Measurements from ENCODE around the gene KCND3. TPM values are rescaled to one million over a fixed set of nuclear protein-coding genes. Genes with fewer than 3 reads are reported as not detected.

Gene KCND3
- polyA plus RNA-seq, 3 donors, result not detected

DNA sequence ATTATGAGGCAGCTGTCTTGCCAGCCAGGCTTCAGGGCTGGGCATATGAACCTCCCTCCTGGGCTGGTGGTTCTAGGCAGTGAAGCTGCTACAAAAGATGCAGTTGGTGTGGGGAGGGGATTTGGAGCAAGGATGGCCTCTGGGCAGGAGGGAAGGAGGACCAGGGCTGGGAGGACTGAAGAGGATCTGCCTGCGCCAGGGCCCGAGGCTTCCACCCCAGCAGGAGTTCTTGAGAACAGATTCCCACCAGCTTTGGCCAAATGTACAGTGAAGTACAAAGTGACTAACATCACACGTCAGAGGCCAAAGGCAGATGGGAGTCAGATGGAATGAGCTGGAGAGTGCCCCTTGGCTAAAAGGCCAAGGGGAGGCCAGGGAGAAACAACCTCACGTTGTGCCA, 171.4 kb downstream of the KCND3 start:
- TF ChIP-seq, protein P1, sequence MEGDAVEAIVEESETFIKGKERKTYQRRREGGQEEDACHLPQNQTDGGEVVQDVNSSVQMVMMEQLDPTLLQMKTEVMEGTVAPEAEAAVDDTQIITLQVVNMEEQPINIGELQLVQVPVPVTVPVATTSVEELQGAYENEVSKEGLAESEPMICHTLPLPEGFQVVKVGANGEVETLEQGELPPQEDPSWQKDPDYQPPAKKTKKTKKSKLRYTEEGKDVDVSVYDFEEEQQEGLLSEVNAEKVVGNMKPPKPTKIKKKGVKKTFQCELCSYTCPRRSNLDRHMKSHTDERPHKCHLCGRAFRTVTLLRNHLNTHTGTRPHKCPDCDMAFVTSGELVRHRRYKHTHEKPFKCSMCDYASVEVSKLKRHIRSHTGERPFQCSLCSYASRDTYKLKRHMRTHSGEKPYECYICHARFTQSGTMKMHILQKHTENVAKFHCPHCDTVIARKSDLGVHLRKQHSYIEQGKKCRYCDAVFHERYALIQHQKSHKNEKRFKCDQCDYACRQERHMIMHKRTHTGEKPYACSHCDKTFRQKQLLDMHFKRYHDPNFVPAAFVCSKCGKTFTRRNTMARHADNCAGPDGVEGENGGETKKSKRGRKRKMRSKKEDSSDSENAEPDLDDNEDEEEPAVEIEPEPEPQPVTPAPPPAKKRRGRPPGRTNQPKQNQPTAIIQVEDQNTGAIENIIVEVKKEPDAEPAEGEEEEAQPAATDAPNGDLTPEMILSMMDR (IDR thresholded peaks at IDR 0.05), result no peak
- no peak overlapping the region for H3K27ac Mint-ChIP-seq

DNA sequence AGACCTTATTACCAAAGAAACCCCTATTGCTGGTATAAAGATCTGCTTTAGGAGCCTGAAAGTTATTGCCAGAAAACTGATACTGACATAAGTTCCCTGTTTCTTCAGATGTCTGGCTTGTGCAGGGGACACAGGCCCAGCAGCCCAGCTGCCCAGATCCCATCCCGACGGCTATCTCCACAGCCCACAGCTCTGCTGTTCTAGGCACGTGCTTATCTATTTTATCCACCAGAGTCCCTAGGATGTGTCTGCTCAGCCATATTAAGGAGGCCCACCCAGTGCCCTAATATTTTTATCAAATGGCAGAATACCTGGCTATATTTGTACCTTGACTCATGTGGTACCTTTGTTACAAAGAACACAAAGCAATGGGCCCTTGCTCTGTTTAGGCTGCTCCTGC, 174.8 kb downstream of the KCND3 start:
- H3K9me3 ChIP-seq (replicated peaks in 1 of 2; ENCODE audit: control insufficient read depth in 1 of 2, insufficient read depth in 1 of 2, low read length in 2 of 2), result no peaks in the 10 kb centered on the region
- 100% methylated on average over 3 of the region's 3 CpGs for whole genome bisulfite sequencing (ENCODE audit: insufficient coverage)
- no peaks in the 10 kb centered on the region for H3K79me2 ChIP-seq (ENCODE audit: insufficient read depth, low read length)
- H4K20me1 ChIP-seq (ENCODE audit: insufficient read depth, low read length), result no peaks in the 10 kb centered on the region
- H3K4me3 ChIP-seq (replicated peaks in 1 of 3; ENCODE audit: low read depth in 2 of 3, low read length in 3 of 3), result no peak overlapping the region
- no peak overlapping the region for H3K4me3 Mint-ChIP-seq
- TF ChIP-seq, protein P1 (IDR thresholded peaks at IDR 0.05), result no peak
- H3K36me3 ChIP-seq (replicated peaks in 1 of 2; ENCODE audit: control insufficient read depth in 1 of 2, insufficient read depth in 2 of 2, low read length in 2 of 2), result no peaks in the 10 kb centered on the region
- peaks cover 0 to 9% (median 6%) of the 10 kb centered on the region in 3 donors for H3K27me3 Mint-ChIP-seq (ENCODE audit: low read depth in 3 of 3)
- no peaks in the 10 kb centered on the region for H3K36me3 Mint-ChIP-seq
- no peak overlapping the region for H2AFZ ChIP-seq (ENCODE audit: insufficient read depth, low read depth, low read length, poor library complexity, severe bottlenecking)
- H3K9ac ChIP-seq (ENCODE audit: insufficient read depth, low read length, poor library complexity, severe bottlenecking), result no peak overlapping the region
- no peak overlapping the region for H3K27ac ChIP-seq (ENCODE audit: low read depth in 1 of 2, low read length in 2 of 2)
- no peak overlapping the region for H3K27ac Mint-ChIP-seq
- H3K27me3 ChIP-seq (ENCODE audit: control insufficient read depth in 2 of 2, insufficient read depth in 2 of 2, low read length in 2 of 2), result no peaks in the 10 kb centered on the region
- no peaks in the 10 kb centered on the region for H3K9me3 Mint-ChIP-seq
- no peak overlapping the region for H3K4me2 ChIP-seq (replicated peaks; ENCODE audit: extremely low read depth, low read length, poor library complexity, severe bottlenecking)
- no peaks in the 10 kb centered on the region for H3K4me1 Mint-ChIP-seq
- intact Hi-C loops (cut with micrococcal nuclease), result no loop called here
- no peak for DNase-seq
- H3K4me1 ChIP-seq (ENCODE audit: control insufficient read depth in 1 of 2, insufficient read depth in 2 of 2, low read length in 2 of 2), result no peaks in the 10 kb centered on the region

More for the DNA sequence above, 171.4 kb downstream of the KCND3 start:
- Histone ChIP-seq H3K4me3 (replicated peaks in 1 of 3; ENCODE audit: low read depth in 2 of 3, low read length in 3 of 3) (no peak overlapping the region), H3K9me3 (replicated peaks in 1 of 2; ENCODE audit: control insufficient read depth in 1 of 2, insufficient read depth in 1 of 2, low read length in 2 of 2) (no peaks in the 10 kb centered on the region), H4K20me1 (ENCODE audit: insufficient read depth, low read length) (no peaks in the 10 kb centered on the region), H3K36me3 (replicated peaks in 1 of 2; ENCODE audit: control insufficient read depth in 1 of 2, insufficient read depth in 2 of 2, low read length in 2 of 2) (no peaks in the 10 kb centered on the region), H3K27me3 (ENCODE audit: control insufficient read depth in 2 of 2, insufficient read depth in 2 of 2, low read length in 2 of 2) (no peaks in the 10 kb centered on the region), H3K9ac (ENCODE audit: insufficient read depth, low read length, poor library complexity, severe bottlenecking) (no peak overlapping the region), H3K4me2 (replicated peaks; ENCODE audit: extremely low read depth, low read length, poor library complexity, severe bottlenecking) (no peak overlapping the region), H3K4me1 (ENCODE audit: control insufficient read depth in 1 of 2, insufficient read depth in 2 of 2, low read length in 2 of 2) (no peaks in the 10 kb centered on the region), H3K27ac (ENCODE audit: low read depth in 1 of 2, low read length in 2 of 2) (no peak overlapping the region), H2AFZ (ENCODE audit: insufficient read depth, low read depth, low read length, poor library complexity, severe bottlenecking) (no peak overlapping the region), H3K79me2 (ENCODE audit: insufficient read depth, low read length) (no peaks in the 10 kb centered on the region)
- Mint-ChIP-seq H3K36me3 (no peaks in the 10 kb centered on the region), H3K9me3 (peaks cover 0 to 3% (median 0%) of the 10 kb centered on the region in 7 donors), H3K27me3 (ENCODE audit: low read depth in 3 of 3) (peaks cover 5 to 19% (median 9%) of the 10 kb centered on the region in 3 donors), H3K4me1 (no peaks in the 10 kb centered on the region), H3K4me3 (no peak overlapping the region)
- DNase-seq, result no peak
- 95% methylated on average over 2 of the region's 4 CpGs for WGBS (ENCODE audit: insufficient coverage)
- intact Hi-C loops (cut with micrococcal nuclease), result no loop called here

Measured in CD14-positive monocyte (primary cell).